C4-2B (cell line): ENCODE results near the gene RPH3AL.

Experiments used
- ZFX ChIP-seq: fragments of 450-650 bp; IDR thresholded peaks from 2 replicates; pipeline ENCODE4 v1.6.1; 2017
- TF ChIP-seq, protein P1 (sequence below): fragments of 450-650 bp; conservative IDR thresholded peaks from 2 replicates; pipeline ENCODE4 v1.5.1; 2017; ENCODE audit warnings: mild to moderate bottlenecking

DNA sequence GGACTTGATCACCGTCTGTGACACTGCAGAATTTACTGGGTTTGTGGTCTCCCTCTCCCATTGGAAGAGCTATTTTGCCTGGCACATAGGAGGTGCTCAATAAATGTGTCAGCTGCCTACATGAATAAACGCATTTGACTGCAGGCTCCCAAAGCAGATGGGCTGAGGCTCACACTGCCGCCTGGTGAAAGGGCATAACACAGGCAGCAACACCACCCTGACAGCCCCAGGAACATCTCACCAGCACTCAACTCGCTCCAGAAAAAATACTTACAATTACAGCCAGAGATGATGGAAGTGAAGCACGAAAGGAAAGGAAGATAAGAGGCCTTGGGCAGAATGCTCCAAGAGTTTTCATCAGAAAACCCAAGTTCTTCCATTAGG is 73.9 kb downstream of the RPH3AL start:
- TF ChIP-seq, protein P1, sequence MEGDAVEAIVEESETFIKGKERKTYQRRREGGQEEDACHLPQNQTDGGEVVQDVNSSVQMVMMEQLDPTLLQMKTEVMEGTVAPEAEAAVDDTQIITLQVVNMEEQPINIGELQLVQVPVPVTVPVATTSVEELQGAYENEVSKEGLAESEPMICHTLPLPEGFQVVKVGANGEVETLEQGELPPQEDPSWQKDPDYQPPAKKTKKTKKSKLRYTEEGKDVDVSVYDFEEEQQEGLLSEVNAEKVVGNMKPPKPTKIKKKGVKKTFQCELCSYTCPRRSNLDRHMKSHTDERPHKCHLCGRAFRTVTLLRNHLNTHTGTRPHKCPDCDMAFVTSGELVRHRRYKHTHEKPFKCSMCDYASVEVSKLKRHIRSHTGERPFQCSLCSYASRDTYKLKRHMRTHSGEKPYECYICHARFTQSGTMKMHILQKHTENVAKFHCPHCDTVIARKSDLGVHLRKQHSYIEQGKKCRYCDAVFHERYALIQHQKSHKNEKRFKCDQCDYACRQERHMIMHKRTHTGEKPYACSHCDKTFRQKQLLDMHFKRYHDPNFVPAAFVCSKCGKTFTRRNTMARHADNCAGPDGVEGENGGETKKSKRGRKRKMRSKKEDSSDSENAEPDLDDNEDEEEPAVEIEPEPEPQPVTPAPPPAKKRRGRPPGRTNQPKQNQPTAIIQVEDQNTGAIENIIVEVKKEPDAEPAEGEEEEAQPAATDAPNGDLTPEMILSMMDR = no peak
- no peak for TF ChIP-seq ZFX
